GM19468 (cell line): ENCODE data around the gene MAGEH1.

Experiments used
- ATAC-seq: cut with Tn5 transposase; IDR thresholded peaks from one replicate; pipeline ENCODE4 v1.9.1; 2021; ENCODE audit warnings: mild to moderate bottlenecking, moderate library complexity, moderate number of reproducible peaks; ENCODE audit not compliant: unreplicated experiment; ENCODE audit errors: extremely low read depth

MAGEH1 gene

DNA sequence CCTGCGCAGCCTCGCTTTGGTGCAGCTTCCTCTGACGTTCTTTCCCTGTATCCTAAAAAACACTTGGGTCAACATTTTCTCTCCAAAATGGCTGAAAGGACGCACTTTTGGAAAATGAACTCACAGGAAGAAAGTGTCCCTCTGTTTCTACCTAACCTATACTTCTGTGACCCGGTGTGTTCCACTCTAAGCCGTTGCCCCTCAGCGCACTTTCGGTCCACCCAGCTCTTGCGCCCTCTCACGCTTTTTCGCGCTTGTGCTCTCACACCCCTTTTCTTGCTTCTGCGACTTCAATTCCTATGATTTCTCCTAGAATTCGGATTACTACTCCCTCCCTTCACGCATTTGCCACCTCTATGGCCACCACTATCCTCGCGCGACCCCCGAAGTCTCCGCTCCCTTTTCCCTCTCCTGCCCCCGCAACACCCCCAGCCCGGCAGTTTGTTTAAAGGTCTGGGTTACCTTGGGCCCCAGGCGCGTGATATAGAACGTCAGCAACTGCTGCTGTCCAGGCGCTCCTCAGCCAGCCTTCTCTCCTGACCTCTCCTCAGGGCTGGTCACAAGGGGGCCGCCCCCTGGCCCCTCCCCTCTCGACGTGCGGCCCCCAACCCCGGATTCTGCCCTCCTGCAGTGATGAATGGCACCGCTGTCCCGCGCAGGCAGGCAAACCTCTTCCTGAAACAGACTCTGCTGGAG is 37.5 kb downstream of the MAGEH1 start, which contains the start of gene USP51:
USP51 (minus strand) TSS at position 535 of the 696 bp plus-strand sequence. CDS start 909 bp downstream, outside the sequence.
- ATAC-seq: no peak

- no peak for ATAC-seq
Observed at GRCh38 chrX:55490121-55490520, 38.2 kb downstream of the MAGEH1 start.

DNA sequence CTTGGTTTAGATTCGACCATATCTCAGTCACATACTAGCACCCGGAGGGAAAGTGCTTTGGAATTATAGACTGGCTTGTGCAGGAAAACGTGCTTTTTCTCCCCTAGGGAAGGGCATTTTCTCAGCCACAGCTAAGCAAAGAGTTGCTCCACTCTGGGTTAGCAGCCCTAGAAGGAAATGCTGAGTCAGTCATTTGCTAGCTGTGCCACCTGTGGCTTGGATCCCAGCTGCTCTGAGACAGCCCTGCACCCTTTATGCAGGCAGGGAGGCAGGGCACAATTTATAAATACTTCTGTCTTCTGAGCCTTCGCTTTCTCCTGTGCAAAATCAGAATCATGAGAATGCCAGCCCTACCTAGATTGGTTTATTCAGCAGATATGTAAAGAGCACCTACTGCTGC is 39.0 kb downstream of the MAGEH1 start:
- no peak for ATAC-seq
